Activated CD8-positive, alpha-beta memory T cell treated with anti-CD3 and anti-CD28 coated beads, Interleukin-2, amount 50 U/mL, for 1 hour (primary cell): Measurements from ENCODE around the gene NRP1.
"Not testable (repeated sequence)": the region's sequence is repeated elsewhere in the genome, so short reads cannot be mapped to it uniquely, and the experiment has no call there.

Experiments
- DNase-seq: peaks from one replicate; pipeline ENCODE4 v3.0.0-alpha.2; 2020; ENCODE audit errors: extremely low read depth

The NRP1 gene

DNA sequence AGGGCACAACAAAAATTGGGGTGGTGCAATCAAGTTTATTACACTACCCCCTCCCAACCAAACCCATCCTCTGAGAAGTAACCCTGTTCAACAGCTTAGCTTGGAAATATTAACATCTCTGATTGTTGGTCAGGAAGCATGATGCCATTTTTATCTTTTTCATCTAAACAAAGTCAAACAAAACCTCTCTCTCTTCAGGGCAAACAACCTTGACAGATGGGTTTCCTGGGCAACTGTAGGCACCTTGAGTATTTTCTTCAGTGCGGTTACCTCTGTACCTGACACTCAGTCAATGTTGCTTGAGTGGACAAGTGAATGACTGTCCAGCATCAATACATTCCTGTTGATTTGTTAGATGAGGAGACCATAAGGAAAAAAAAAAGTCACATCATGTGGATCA lies 183.6 kb downstream of the NRP1 start:
- DNase-seq = no peak

DNA sequence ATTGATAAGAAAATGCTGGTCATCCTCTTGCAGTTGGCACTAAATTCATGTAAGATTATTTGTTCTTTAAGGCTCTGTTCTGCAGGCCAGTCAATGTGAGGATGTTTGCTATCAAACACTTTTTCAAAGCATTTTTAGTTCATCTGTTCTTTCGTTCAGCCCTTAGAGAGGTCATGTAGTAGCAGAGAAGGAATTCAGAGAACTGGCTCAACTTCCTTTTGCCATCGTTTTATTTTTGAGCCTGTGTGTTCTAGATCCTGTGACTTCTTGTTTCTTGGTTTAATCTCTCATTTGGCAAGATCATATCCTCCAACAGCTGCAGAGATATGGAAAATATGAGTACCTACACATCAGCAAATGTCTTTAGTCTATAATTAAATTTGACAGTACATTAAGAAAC lies 184.3 kb downstream of the NRP1 start:
- DNase-seq = no peak

DNA sequence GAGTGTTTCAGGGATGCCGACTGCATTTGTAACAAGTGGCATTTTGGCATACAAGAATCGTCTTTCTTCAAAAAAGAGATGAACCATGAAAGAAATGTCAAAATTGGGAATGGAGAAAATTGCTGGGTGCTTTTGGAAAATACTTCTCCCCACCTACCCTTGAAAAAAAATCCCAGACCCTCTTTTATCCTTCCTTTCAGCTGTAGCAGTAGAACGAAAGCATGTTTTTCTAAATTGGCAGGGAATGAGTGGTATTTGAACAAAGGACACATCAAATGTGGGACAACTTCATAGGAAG lies 187.5 kb downstream of the NRP1 start:
- no peak for DNase-seq

DNA sequence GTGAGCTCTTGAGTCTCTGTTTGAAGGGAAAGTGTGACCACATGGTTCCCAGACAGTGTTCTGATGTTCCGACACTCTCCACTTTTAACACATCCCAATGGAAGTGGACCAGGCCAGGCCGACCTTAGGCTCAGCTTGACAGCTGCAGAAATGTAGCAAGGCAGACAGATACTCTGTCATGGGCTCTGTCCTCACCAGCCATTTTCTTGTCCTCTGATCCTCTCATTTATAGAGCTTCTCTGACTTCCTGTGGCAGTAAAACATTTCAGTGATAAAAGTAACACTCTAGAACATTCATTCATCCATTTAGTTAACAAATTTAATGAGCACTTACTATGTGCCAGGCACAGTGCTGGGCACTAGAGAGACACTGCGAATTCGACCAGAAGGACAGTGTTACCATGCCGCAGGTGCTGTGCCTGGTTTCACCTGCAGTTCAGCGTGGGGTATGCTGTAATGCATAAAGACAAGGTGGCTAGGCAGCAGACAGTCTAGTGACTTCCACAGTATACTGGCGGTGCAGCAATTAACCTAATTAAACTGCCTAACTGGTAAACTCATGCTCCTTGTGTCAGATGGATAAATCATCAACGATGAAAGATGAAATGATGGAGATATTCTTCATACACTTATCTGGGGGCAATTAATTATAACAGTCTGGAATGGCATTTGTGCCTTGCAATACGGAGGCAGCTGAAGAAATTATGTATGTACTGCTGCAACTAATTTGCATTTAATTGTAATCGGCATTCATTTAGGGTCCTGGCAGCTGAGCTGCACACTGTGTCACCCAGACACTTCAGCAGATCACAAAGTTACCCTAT lies 188.1 kb downstream of the NRP1 start:
- DNase-seq = no peak

DNA sequence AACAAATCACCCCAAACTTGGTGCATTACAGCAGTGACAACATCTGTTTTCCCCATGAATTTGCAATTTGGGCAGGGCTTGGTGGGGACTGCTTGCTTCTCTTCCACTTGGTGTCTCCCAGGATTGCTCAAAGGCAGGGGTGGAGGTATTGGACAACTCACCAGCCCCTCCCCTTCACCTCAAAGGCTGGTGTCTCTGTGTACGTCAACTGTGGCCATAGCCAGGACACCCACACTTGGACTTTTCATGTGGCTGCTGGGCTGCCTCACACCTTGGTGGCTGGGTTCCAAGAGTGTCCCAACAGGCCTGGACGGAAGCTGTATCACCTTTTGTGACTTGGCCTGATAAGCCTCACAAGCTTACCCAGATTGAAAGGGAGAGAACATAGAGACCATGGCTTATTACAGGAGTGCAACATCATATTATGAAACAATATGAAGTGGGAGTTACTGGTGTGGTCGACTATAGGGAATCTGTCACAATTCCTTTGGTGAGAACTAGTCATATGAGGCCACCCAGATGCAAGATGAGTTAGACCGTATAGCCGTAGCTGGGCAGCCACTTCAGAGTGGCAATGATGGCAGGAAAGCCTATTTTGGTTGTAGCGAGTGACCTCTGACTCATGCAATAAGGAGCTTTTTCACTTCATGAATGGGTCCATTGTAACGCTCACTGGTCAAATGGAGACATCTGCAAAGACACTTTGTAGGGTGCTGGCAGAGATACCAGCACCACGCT lies 188.8 kb downstream of the NRP1 start:
- DNase-seq = no peak

DNA sequence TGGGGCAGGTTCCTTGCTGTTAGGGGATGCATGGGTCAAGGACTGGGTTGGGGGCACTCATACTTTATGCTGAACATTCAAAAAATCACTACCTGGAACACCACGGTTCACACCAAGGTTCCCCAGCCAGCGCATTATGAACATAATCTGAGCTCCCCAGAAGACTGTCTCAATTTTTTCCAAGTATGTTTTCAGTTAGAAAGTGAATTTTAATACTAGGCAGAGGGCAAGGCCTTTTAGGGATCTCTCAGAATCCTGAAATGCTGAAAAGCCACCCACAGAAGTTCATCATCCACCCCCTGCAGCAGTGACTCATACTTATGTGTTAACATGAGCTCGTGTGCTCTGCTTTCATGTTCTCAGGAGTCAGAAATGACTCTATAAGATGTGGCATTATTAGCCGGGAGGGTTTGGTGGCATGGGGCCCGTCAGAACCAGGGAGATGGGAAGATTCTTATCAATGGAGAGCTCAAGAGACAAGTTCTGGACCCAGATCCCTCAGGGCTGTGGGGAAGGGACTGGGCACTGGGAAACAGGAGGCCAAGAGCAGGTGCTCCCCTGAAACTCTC lies 191.2 kb downstream of the NRP1 start:
- DNase-seq = no peak

DNA sequence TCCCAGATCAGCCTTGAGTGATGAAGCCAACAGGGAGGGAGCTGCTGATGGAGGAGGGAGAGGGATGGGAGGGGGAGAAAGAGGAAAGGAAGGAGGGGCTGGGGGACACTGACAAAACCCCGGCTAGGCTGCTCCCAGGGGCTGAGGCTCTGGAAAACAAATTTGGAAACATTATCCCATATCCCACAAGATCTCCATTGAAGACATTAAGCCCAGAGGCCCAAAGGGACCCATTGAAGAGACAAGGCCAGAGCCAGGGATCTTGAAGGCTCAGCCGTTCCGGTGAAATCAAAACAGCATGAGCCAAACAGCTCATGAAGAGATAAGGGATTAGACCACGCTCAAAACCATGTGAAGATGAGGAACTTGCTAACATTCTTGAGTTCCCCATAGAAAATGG lies 192.2 kb downstream of the NRP1 start:
- DNase-seq = no peak

DNA sequence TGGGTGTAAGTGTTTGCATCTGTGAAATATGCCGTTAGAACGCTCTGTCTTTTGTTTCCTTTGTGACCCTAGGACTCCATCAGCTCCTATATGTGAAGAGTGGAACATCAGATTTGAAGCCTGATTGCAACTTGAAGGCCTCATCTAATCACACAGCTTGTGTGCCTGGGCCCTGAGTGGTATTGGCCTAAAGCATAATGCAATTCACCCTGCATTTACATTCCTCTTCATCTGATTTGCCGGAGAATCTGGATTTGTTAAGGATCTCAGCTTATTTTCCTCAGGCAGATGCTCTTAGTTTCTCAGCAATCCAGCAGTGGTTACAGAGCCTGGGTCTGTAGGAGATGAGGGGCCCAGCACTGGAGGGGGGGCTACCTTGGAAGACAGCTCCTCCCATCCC lies 193.2 kb downstream of the NRP1 start:
- no peak for DNase-seq

DNA sequence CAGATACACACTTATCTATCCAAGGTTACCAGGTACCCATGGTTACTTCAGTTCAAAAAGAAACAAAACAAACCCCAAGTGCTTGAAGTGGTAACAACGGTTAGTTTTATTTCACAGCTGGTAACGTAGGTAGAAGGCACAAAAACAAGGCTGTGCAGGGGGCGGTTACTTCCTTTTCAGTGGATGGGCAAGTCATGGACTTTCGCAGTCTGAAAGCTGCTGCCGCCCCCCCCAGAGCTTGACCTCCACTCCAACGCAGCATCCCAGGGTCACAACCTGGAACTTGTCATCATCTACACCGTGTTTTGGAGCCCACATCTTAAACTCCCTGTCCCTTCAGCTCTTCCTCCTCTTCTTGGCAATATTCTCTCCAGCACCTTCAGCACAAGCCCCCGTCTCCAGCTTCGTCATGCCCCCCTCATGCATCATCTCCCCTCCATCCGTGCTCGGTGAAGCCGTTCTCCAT lies 195.3 kb downstream of the NRP1 start:
- DNase-seq = peak; percentile 58

DNA sequence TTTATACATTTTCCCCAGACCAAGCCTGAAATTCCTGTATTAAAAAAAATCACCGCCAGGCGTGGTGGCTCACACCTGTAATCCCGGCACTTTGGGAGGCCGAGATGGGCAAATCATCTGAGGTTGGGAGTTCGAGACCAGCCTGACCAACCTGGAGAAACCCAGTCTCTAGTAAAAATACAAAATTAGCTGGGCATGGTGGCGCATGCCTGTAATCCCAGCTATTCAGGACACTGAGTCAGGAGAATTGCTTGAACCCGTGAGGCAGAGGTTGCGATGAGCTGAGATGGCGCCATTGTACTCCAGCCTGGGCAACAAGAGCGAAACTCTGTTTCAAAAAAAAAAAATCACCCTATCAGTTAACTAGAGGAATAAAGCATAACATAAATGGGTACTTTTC lies 195.8 kb downstream of the NRP1 start:
- not testable (repeated sequence) for DNase-seq

DNA sequence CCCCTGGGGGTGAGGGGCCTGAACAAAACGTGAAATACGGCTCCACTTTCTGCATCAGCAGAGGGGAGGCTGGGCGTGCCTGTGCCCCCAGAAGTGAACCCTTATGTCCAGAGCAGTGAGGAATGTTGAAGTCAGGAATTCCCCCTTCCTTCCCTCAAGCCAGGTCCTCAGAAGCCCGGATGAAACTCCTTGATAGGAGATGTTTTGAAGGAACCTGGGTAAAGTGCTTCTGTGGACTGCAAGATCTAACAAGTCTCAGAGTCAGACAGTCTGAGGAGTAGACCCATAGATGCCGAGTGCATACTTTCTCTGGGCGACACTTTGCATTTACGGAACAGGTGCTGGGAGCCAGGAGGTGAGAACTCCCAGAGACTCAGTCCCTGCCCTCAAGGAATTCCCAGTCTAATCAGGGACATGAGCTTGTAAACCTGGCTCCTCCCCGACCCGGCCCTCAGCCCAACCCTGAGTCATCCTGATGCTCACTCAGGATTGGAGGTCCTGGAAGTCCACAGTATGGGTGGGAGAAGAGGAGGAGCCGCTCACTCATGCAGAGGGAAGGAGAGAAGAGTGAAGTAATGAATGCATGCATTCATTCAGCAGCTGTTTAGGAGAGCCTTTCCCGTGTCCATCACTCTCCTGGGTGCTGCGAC lies 197.0 kb downstream of the NRP1 start:
- no peak for DNase-seq

DNA sequence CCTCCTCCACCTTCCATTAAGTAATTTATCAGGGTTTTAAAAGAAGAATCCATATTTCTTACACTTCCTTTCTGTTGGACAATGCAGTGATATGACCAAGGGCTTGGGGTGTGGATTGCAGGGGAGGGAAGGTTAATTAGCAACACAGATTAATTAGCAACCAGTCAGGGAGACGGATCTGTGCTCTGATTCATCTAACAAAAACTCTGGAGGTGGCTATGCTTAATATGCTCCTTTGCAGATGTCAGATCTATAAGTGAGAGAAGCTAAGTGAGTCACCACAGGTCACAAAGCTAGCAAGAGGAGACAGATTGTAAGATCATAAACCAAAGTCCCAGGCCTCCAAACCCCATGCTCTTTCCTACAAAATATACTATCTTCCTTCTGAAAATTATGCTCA lies 197.7 kb downstream of the NRP1 start:
- no peak for DNase-seq

DNA sequence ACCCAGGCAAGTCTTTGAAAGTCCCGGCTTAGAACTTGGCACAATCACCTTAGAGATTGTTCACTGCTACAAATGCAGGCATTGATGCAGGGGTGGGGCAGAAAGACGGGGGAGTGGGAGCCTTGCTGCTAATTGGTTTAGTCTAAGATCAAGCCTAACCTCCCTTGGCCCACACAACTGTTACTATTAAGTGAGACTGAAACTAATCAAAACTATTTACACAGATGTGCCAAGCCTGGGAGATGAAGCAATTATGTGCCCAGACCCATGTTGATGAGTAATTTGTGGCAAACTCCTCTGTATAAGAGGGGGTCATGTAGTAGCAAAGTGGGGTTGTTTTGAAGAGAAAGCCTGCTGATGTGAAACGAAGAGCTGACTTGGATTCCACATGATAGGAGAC lies 198.2 kb downstream of the NRP1 start:
- DNase-seq = no peak

DNA sequence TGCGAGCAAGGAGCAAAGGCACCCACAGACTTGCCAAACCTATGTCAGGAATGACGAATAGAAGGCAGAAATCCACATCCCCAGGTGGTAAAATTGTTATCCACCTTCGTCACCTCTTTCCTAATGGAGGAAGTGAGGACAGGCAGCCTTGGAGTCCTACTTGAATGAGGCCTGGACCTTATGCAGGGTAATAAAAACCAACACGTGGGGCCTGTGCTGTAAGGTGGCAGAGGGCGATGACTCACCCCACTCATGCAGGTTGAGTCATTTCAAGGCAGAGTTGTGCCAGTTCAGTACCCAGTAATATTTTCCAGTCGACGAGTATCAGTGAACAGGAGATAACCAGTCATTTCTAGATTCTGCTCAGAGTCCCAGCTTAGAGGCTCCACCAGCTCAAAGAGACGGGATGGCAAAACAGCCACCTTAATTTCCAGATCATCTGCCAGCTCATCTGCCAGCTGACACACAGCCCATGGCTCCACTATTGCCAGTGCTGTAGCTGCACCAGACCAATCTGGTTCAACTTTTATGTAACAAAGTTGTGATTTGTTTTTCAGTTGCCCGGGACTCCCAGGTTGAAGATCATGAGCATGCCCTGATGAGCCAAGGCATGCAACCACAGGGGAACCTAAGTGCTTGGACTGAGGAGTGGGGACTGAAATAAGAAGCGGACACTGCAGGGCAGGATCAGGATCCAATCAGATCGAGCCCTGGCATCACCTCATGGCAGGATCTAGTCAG lies 200.3 kb downstream of the NRP1 start:
- DNase-seq = peak; percentile 49

DNA sequence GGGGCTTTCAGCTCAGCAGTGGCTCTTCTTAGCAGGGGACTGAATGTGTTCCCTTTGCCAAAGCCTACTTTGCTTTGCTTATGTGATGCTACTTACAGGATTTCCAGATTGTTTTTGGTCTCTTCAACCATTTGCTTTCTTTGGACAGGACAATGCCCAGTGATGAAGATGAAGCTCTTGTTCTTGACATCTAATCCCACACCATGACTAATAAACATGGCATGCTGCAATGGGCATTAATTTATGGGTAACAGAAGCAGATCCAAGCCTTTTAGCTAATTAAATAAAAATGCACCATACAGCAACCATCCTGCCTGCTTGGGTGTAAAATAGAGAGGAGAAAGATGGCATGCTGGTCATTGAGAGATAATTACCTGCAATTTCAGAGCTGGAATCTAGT lies 200.9 kb downstream of the NRP1 start:
- DNase-seq = no peak

DNA sequence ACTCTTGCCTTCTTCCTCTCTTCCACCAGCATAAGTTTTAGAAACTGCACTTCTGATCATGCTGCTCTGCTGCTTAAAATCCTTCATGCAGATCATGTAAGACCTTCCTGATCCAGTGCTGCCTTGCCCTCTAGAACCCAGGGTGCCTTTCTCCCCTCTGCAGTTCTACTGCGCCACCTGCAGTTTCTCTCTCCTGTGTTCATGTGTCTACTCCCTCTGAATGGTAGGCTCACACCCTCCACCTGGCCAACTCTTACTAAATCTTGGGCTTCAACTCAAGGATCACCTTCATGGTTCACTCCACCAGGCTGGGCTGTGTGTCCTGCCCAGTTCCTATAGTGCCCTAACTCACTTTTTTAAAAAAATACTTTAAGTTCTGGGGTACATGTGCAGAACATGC lies 201.8 kb downstream of the NRP1 start:
- no peak for DNase-seq

DNA sequence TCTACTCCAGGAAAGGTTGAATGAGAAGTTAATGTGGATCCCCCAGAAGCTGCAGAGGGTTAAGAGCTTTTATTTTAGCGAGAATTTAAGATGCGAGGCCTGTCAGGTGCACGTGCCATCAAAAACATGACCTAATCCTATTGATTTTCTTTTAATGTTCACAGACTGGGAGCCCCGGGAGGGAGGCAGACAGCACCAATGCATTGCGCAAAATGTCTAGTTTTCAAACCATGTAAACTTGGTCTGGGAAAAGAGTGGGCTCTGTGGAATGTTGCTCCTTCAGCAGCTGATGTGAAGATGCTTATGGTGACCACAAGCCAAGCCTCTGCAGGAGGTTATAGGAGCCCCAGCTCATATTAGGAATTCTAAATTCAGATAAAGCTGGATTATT lies 204.5 kb downstream of the NRP1 start:
- DNase-seq = no peak

DNA sequence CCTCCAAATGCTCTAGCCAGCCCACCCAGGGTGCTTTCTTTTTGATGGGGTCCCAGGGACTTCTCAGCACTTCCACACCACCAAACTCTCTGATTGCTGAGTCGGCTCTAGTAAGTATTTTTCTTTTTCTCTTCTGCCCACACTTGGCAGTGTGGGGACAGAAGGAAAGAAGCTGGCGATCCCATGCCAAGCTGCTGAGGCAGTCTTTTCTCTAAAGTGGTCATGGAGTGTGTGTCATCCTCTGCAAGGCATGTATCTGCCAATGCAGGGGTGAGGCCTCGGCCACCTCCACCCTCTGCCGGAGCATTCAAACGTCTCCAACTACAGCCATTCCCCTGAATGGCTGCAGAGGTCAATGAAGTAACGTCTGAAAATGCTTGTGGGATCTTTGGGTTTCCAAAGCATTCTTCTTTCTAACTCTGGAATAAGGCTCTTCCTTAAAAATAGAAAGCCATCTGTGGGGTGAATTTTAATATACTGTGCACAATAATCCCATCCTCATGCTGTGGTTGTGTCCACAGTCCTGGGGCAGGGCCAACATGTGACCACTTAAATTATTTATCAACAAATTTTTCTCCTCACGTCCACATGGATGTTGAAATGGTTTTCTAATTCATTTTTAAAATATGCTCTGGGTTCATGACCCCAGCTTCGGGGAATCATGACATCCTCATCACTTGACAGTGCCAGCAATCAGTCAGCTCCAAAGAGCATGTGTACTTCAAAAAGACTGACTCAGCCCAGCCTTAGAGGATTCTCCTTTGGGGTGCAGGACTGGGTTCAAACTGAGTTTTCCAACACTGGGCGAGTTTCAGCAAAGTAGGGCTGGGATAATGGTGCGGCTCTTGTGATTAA lies 205.1 kb downstream of the NRP1 start:
- no peak for DNase-seq

DNA sequence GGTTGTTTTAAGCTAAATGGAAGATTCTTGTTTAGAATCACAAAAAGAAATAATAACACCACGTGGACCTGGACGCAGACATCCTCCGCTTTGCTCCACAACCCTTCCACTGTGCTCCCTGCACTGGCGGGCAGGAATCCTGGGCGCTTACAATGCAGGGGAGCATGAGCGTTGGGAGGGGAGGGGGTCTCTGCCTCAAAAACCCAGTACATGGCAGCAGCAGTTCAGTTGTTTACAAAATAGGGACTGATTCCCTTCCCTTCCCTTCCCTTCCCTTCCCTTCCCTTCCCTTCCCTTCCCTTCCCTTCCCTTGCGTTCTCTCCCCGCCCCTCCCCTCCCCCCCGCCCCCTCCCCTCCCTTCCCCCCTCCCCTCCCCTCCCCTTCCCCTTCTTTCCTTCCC lies 206.8 kb downstream of the NRP1 start:
- no peak for DNase-seq
